ENCODE measurements around the gene WASF2.
"Not testable (repeated sequence)": the region's sequence is repeated elsewhere in the genome, so short reads cannot be mapped to it uniquely, and the experiment has no call there.

Gene WASF2

DNA sequence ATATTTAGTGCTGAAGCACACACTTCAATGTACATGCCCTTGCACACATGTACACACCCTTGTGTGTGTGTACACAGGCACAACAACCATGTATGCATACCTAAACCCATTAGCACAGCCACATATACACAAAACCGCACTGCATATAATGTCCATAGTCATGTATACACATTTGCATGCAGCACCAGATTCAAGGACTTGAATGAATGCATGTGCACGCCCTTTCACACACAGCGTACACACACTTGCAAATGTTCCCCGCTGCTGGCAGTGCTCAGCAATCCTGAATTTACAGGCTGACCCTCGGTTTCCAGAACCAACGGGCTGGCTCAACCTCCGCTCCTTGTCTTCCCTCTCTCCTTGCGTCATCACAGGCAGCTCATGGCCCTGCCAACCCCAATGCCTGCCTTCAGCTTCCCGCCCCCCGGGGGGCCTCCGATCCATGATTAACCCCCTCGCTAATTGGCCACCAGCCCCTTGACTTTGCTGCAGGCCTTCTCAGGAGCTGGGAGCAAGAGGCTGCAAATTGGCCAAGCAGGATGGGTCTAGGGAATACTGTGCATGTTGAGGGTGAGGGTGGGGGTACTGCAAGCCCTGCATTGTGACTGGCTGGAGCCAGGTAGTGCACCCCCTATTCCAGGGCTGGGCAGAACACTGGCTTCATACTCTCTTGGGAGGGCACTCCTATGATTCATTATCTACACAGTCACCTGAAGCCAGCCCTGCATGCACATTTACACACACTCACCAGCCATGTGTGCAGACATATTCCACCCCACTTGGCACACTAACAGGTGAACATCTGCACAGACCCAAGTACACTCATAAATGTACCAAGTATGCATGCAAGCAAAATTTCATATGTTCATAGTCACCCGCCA lies 89.6 kb downstream of the WASF2 start:
- DNase-seq (ENCODE audit: low read depth in 1 of 2, low spot score in 1 of 2): no peak

DNA sequence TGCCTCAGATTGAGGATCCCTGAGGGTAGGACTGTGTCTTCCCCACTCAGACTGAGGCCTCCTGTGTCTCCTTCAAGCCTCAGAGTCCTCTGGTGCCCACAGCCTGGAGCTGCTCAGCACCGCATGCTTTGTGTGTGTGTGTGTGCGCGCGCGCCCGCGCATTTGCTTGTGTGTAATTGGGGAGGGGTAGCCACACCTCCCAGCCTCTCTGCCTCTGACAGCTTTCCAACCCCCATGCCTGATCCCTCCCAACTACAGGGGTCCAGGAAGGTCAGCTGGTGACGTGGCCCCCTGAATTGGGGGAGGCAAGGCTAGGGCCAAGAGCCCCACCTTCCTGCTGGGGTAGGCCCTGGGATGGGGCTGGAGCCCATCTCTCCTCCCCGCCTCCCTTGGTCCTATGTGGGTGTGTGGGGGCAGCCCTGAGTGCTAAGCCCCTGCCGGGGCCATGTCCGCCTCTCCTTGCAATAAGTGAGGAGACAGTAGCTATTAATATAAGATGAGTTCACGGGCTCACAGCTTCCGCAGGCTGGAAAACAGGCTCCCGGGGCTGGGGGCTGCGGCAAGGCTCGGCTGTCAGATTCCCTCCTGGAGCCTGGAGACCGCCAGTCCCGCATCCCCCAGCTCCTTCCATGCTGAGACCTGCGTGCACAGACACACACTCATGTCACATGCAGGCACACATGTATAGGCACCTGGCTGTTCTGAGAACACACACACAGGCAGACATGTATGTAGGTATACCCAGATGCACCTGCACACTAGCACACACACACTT lies 90.5 kb downstream of the WASF2 start:
- DNase-seq (ENCODE audit: low read depth in 1 of 2, low spot score in 1 of 2): no peak

- no peak for DNase-seq (ENCODE audit: low read depth in 1 of 2, low spot score in 1 of 2)
These were observed 91.4 kb downstream of the WASF2 start for GRCh38 chr1:27398405-27399149.

GRCh38 chr1:27397749-27398148 lies 92.2 kb downstream of the WASF2 start:
- no peak for DNase-seq (ENCODE audit: low read depth in 1 of 2, low spot score in 1 of 2)

- no peak for DNase-seq (ENCODE audit: low read depth in 1 of 2, low spot score in 1 of 2)
These were observed 92.9 kb downstream of the WASF2 start for GRCh38 chr1:27397110-27397509.

GRCh38 chr1:27395441-27396195 lies 94.3 kb downstream of the WASF2 start:
- DNase-seq (ENCODE audit: low read depth in 1 of 2, low spot score in 1 of 2): peak; percentile 62 to 68

GRCh38 chr1:27394925-27395324 lies 95.0 kb downstream of the WASF2 start:
- DNase-seq (ENCODE audit: low read depth in 1 of 2, low spot score in 1 of 2): no peak

DNA sequence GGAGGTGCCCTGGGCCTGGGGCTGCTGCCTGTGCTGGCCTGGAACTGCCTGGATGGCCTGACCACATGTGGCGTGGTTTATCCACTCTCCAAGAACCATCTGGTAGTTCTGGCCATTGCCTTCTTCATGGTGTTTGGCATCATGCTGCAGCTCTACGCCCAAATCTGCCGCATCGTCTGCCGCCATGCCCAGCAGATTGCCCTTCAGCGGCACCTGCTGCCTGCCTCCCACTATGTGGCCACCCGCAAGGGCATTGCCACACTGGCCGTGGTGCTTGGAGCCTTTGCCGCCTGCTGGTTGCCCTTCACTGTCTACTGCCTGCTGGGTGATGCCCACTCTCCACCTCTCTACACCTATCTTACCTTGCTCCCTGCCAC lies 95.7 kb downstream of the WASF2 start:
- DNase-seq (ENCODE audit: low read depth in 1 of 2, low spot score in 1 of 2): no peak

GRCh38 chr1:27393641-27394281 lies 96.2 kb downstream of the WASF2 start:
- no peak for DNase-seq (ENCODE audit: low read depth in 1 of 2, low spot score in 1 of 2)

GRCh38 chr1:27392778-27393635 lies 97.0 kb downstream of the WASF2 start:
- no peak for DNase-seq (ENCODE audit: low read depth in 1 of 2, low spot score in 1 of 2)

GRCh38 chr1:27392096-27392777 lies 97.7 kb downstream of the WASF2 start, which contains the start of gene GPR3:
GPR3 (plus strand) TSS chr1:27392622; CDS start chr1:27393799, 1,177 bp downstream.
- peak; percentile 83 to 91 for DNase-seq (ENCODE audit: low read depth in 1 of 2, low spot score in 1 of 2)

DNA sequence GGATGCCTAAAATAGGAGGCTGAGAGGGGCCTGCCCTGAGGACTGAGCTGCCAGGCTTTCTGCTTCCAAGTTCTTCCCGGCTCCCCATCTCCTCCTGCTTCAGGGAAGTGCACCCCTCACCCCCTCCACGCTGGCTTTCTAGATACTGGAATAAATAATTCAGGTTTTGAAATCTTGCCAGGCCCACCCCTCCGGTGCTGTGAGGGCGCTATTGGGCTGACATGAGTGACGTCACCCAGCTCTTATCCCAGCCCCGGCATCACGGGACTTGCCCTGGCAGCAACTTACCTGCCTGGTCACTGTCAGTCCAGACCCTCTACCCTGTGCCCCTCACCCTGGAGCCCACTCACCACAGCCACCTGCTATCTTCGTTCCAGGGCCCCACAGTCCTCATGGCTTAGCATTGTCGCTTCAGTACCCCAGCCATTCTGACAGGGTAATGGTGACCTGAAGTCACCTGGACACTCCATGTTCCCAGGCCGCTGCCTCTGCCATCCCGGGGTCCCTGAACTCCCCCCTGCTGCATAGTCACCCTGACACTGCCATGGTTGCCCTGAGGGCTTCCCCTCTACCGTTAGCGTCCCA lies 98.4 kb downstream of the WASF2 start:
- no peak for DNase-seq (ENCODE audit: low read depth in 1 of 2, low spot score in 1 of 2)

DNA sequence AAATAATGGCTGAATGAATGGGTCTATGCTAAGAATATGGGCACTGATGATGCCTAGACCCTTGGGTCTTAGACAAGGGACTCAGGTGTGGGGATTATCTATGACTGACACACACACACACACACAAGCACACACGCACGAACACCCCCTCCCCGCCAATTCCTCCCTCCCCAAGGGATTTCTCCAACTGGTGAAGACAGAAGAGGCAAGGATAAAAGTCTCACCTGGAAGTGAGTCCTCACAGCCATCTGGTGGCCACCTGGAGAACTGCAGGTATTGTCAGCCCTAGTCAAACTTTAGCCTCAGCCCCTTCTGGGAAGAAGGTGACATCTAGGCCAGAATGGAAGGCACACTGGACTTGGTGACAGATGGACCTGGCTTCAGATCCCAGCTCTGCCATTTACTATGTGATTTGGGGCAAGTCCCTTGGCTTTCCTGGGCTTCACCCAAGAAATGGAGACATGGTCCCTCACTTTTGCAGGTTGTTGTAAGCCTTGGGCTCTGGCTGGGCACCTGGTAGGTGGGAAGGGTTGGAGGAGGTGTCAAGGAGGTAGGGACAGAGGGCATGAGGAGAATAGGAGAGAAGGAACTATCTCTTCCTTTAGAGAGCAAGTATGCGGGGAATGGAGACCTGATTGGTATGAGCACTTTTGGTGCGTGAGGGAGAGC lies 101.5 kb downstream of the WASF2 start:
- DNase-seq (ENCODE audit: low read depth in 1 of 2, low spot score in 1 of 2): peak; percentile 55 to 69

DNA sequence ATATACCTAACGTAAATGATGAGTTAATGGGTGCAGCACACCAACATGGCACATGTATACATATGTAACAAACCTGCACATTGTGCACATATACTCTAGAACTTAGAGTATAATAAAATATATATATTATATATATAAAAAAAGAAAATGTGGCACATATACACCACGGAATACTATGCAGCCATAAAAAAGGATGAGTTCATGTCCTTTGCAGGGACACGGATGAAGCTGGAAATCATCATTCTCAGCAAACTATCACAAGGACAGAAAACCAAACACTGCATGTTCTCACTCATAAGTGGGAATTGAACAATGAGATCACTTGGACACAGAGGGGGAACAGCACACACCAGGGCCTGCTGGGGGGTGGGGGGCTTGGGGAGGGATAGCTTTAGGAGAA lies 105.2 kb downstream of the WASF2 start:
- not testable (repeated sequence) for DNase-seq (ENCODE audit: low read depth in 1 of 2, low spot score in 1 of 2)

DNA sequence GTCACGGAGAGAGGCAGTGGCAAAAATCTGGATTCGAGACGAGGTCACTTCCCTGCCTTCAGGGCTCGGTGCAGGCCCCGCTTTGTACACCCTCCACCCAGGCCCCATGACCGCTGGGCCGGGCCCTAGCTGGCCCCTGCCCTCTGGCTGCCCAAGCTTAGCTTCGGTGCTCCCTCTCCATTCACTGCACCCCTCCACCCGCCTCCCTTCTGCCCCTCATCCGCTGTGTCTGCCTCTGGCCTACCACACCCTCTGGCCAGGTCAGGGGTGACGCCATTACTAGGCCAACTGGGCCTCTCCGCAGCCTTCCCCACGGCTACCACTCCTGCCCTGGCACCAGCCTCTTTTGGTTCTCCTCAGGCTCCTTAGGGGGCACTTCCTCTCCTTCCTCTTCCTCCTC lies 106.3 kb downstream of the WASF2 start:
- no peak for DNase-seq (ENCODE audit: low read depth in 1 of 2, low spot score in 1 of 2)

- DNase-seq (ENCODE audit: low read depth in 1 of 2, low spot score in 1 of 2): no peak
These were observed 106.8 kb downstream of the WASF2 start, which contains the start of gene CD164L2 for GRCh38 chr1:27383039-27383605. CD164L2 (minus strand) TSS chr1:27383333; CDS start chr1:27383239, 94 bp downstream.

GRCh38 chr1:27381969-27382762 lies 107.8 kb downstream of the WASF2 start:
- no peak for DNase-seq (ENCODE audit: low read depth in 1 of 2, low spot score in 1 of 2)

Measured in activated T-helper 1 cell treated with anti-CD3 and anti-CD28 coated beads, Interleukin-2, amount 50 U/mL, for 16 hours (primary cell).